K562 (cell line): ENCODE data around the gene ARHGAP9. TPM values are rescaled to one million over a fixed set of nuclear protein-coding genes. Genes with fewer than 3 reads are reported as not detected.
A peak's percentile ranks its signal among the peaks of the same experiment; 100 is the strongest.

Source experiments
- ARNT ChIP-seq, 2 experiments: fragments of 450-650 bp; IDR thresholded peaks; 2 replicates each; pipeline ENCODE4 v1.6.1; 2016; ENCODE audit warnings: mild to moderate bottlenecking in 1 of 2
- KLF10 ChIP-seq: fragments of 250-450 bp; sonication (Bioruptor Pico); IDR thresholded peaks from 2 replicates; pipeline ENCODE4 v1.6.1; 2021; ENCODE audit warnings: matching md5 sums
- MGA ChIP-seq: fragments of 450-650 bp; IDR thresholded peaks from 2 replicates; pipeline ENCODE4 v1.6.1; 2016; ENCODE audit warnings: mild to moderate bottlenecking, moderate library complexity
- ZNF384 ChIP-seq: IDR thresholded peaks from 2 replicates; pipeline ENCODE4 v1.6.1; 2012; ENCODE audit warnings: low read depth, low read length, improper control_type of control experiment
- ZNF644 ChIP-seq: fragments of 200-800 bp; sonication (Bioruptor generic); IDR thresholded peaks from 2 replicates; pipeline ENCODE4 v1.6.1; 2016; ENCODE audit warnings: low read depth, missing genetic modification characterization, missing compliant biosample characterization
- ZSCAN32 ChIP-seq: fragments of 450-650 bp; formaldehyde crosslinking; IDR thresholded peaks from 2 replicates; pipeline ENCODE4 v1.4.0; 2020; ENCODE audit warnings: mild to moderate bottlenecking, moderate library complexity
- polyA plus RNA-seq, 8 experiments: library from polyadenylated mRNA; depleted of rRNA in 4 of 8; stranded (reverse) in 5 of 8; unstranded in 3 of 8; fragments of >200 nt; fragmentation: Nextera tagmentation in 2 of 8; fragmentation: Illumina TruSeq in 1 of 8; extraction: Ambion mirVana in 2 of 8; extraction: Trizol in 1 of 8; gene quantifications; 2 replicates each; pipeline versions ENCODE4 v1.2.1 to v1.2.3, GENCODE V29; 2011 to 2014; ENCODE audit warnings: inconsistent platforms in 1 of 8, missing spikeins in 1 of 8
- total RNA-seq, 7 experiments: library from RNA; depleted of rRNA in 6 of 7; stranded (reverse); fragments of >200 nt in 6 of 7; fragmentation: Illumina TruSeq in 2 of 7; extraction: Trizol in 2 of 7; gene quantifications; 2 replicates each; pipeline versions ENCODE4 v1.2.1 to v1.2.3, GENCODE V29; 2011 to 2021; ENCODE audit warnings: low replicate concordance in 1 of 7

Gene ARHGAP9
- total and polyA plus RNA-seq, 9 of the 15 experiments (the other 6 are each of a cell fraction or from before 2014, with no cell fraction given), result 1.5 to 10.2 (median 5.1) TPM

GRCh38 chr12:57487597-57488401, 8.1 kb upstream of the ARHGAP9 start, which contains the start of gene MARS1 (continued):
- peak; percentile 74 for TF ChIP-seq MGA
- TF ChIP-seq ARNT (IDR thresholded peaks at IDR 0.05), result peak; percentile 24 to 55; a peak in 1 of 4 replicates
- TF ChIP-seq ZSCAN32 (CRISPR knock-in tag), result peak; percentile 95
- TF ChIP-seq ZNF384, result peak; percentile 100
- TF ChIP-seq KLF10, result no peak
- peak; percentile 90 for TF ChIP-seq ZNF644 (tag)
- TF ChIP-seq, all 486 proteins: peak for 155
